ENCODE measurements around the gene GHR.
"Not testable (repeated sequence)": the region's sequence is repeated elsewhere in the genome, so short reads cannot be mapped to it uniquely, and the experiment has no call there.

GHR gene

DNA sequence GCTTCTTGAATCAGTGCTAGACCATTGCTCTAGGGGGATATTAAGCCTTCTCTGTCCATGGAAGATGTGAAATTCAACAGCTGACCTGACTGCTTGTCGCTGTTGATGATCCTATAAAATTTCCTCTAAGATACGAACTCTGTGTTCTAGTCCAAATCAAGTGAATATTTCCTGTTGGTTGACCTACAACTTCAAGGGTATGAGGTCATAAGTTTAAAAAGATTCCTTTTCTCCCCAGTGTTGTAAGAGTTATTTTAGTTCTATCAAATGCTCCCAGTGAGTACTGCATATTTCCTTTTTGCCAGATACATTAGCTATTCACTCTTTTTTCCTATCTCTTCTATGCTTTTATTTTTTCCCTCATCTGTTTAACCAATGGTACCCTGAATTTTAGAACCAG is 230.5 kb downstream of the GHR start:
- no peak for TF ChIP-seq CTCF (IDR thresholded peaks at IDR 0.05; ENCODE audit: control insufficient read depth, insufficient read depth, low read depth, low read length, missing control alignments)
- H3K4me3 ChIP-seq (ENCODE audit: control insufficient read depth, low read depth, low read length): no peak overlapping the region
- DNase-seq (ENCODE audit: low read depth): no peak

DNA sequence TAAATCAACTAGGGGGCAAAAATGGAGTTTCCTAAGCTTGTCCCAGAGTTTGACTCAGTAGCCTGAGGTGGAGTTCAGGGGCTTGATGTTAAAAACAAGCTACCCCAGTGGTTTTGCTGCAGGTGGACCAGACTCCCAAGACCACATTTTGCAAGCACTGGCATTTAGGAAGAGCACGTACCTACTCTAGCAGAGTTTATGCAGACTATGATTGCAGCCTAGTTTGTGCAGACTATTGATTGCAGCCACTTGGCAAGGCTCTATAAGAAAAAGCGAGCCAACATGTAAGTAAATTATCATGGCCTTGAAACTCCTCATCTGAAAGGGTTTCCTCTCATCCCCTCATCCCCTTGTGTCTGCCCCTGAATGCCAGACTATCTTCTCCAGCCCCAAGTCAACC is 231.4 kb downstream of the GHR start:
- no peak for DNase-seq (ENCODE audit: low read depth)
- no peak overlapping the region for H3K4me3 ChIP-seq (ENCODE audit: control insufficient read depth, low read depth, low read length)
- no peak for TF ChIP-seq CTCF (IDR thresholded peaks at IDR 0.05; ENCODE audit: control insufficient read depth, insufficient read depth, low read depth, low read length, missing control alignments)

GRCh38 chr5:42655982-42656650 is 232.9 kb downstream of the GHR start:
- no peak overlapping the region for H3K4me3 ChIP-seq (ENCODE audit: control insufficient read depth, low read depth, low read length)
- DNase-seq (ENCODE audit: low read depth): no peak
- no peak for TF ChIP-seq CTCF (IDR thresholded peaks at IDR 0.05; ENCODE audit: control insufficient read depth, insufficient read depth, low read depth, low read length, missing control alignments)

DNA sequence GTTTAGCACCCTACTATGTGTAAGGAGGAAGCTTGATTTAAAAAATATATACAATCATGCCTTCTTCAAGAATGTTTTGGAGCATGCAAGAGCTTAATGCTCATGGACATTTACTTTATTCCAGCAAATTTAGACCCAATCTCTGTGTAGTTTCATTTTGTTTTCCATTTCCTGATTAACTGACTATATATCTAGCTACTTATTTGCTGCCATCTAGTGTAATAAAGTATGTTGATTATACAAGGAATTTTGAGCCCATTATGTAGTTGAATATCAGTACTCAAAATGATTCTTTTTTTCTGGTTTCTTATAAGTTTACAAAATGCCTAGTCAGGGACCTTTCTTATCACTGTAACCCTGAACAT is 233.4 kb downstream of the GHR start:
- no peak overlapping the region for H3K4me3 ChIP-seq (ENCODE audit: control insufficient read depth, low read depth, low read length)

DNA sequence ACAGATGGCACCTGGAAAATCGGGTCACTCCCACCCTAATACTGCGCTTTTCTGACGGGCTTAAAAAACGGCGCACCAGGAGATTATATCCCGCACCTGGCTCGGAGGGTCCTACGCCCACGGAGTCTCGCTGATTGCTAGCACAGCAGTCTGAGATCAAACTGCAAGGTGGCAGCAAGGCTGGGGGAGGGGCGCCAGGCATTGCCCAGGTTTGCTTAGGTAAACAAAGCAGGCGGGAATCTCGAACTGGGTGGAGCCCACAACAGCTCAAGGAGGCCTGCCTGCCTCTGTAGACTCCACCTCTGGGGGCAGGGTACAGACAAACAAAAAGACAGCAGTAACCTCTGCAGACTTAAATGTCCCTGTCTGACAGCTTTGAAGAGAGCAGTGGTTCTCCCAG is 236.6 kb downstream of the GHR start:
- not testable (repeated sequence) for H3K4me3 ChIP-seq (ENCODE audit: control insufficient read depth, low read depth, low read length); DNase-seq (ENCODE audit: low read depth)

More for the DNA sequence above, 233.4 kb downstream of the GHR start:
- DNase-seq (ENCODE audit: low read depth): no peak
- no peak for TF ChIP-seq CTCF (IDR thresholded peaks at IDR 0.05; ENCODE audit: control insufficient read depth, insufficient read depth, low read depth, low read length, missing control alignments)

GRCh38 chr5:42665857-42666256 is 242.6 kb downstream of the GHR start:
- H3K4me3 ChIP-seq (ENCODE audit: control insufficient read depth, low read depth, low read length): no peak overlapping the region
- no peak for TF ChIP-seq CTCF (IDR thresholded peaks at IDR 0.05; ENCODE audit: control insufficient read depth, insufficient read depth, low read depth, low read length, missing control alignments)
- no peak for DNase-seq (ENCODE audit: low read depth)

DNA sequence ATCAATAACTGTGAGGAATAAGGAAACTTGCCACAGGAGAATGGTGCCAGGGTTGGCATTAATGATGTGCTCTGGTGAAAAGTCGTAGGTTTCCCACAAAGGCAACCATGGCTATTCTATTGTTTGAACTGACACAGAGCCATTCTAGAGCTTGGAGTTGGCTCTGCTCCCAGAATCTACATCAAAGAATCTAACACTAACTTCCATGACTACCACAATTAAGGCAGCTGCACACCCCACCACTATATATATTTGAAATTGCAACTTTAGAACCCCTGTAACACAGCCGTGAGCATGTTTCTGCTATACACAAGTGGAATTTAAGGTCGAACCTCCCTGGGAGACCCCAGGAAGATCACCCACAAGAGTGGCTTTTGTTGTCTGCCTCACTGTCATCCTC is 243.6 kb downstream of the GHR start:
- no peak overlapping the region for H3K4me3 ChIP-seq (ENCODE audit: control insufficient read depth, low read depth, low read length)
- no peak for DNase-seq (ENCODE audit: low read depth)
- TF ChIP-seq CTCF (IDR thresholded peaks at IDR 0.05; ENCODE audit: control insufficient read depth, insufficient read depth, low read depth, low read length, missing control alignments): no peak
